ENCODE results near the gene BRIX1.
"Not testable (repeated sequence)": the region's sequence is repeated elsewhere in the genome, so short reads cannot be mapped to it uniquely, and the experiment has no call there.

BRIX1 gene

DNA sequence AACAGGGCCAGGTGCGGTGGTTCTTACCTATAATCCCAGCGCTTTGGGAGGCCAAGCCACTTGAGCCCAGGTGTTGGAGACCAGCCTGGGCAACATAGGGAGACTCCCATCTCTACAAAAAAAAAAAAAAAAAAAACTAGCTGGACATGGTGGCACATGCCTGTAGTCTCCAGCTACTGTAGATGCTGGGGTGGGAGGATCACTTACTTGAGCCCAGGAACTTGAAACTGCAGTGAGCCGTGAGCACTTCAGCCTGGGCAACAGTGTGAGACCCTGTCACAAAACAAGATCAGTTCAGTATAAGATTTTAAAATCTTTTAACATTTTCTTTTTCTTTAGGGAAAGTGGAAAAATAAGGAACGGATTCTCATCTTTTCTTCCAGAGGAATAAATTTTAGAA is 2.5 kb downstream of the BRIX1 start:
- Histone ChIP-seq H3K4me2 (ENCODE audit: low read length) (peak overlapping the region; percentile 78), H3K27ac (ENCODE audit: low read length) (no peak overlapping the region), H4K20me1 (ENCODE audit: insufficient read depth, low read length) (no peaks in the 10 kb centered on the region; the same call in 1 of the 2 replicates), H3K9ac (ENCODE audit: low read length) (no peak overlapping the region), H3K79me2 (ENCODE audit: low read length) (peaks cover 81% of the 10 kb centered on the region), H3K27me3 (ENCODE audit: low read depth, low read length) (no peaks in the 10 kb centered on the region), H3K4me3 (ENCODE audit: low read length) (peak overlapping the region; percentile 98; the same call in 1 of the 2 replicates), H3K9me3 (ENCODE audit: insufficient read depth, low read length) (no peaks in the 10 kb centered on the region), H3K36me3 (replicated peaks; ENCODE audit: low read depth, low read length) (peaks cover 26% of the 10 kb centered on the region), H3K4me1 (ENCODE audit: low read length) (peaks cover 16% of the 10 kb centered on the region), H2AFZ (ENCODE audit: low read depth, low read length) (no peak overlapping the region)
- TF ChIP-seq, protein P1, sequence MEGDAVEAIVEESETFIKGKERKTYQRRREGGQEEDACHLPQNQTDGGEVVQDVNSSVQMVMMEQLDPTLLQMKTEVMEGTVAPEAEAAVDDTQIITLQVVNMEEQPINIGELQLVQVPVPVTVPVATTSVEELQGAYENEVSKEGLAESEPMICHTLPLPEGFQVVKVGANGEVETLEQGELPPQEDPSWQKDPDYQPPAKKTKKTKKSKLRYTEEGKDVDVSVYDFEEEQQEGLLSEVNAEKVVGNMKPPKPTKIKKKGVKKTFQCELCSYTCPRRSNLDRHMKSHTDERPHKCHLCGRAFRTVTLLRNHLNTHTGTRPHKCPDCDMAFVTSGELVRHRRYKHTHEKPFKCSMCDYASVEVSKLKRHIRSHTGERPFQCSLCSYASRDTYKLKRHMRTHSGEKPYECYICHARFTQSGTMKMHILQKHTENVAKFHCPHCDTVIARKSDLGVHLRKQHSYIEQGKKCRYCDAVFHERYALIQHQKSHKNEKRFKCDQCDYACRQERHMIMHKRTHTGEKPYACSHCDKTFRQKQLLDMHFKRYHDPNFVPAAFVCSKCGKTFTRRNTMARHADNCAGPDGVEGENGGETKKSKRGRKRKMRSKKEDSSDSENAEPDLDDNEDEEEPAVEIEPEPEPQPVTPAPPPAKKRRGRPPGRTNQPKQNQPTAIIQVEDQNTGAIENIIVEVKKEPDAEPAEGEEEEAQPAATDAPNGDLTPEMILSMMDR (IDR thresholded peaks at IDR 0.05; ENCODE audit: low read depth, low read length): no peak
- no peak for TF ChIP-seq EZH2phosphoT487 (IDR thresholded peaks at IDR 0.05; ENCODE audit: low read depth)

DNA sequence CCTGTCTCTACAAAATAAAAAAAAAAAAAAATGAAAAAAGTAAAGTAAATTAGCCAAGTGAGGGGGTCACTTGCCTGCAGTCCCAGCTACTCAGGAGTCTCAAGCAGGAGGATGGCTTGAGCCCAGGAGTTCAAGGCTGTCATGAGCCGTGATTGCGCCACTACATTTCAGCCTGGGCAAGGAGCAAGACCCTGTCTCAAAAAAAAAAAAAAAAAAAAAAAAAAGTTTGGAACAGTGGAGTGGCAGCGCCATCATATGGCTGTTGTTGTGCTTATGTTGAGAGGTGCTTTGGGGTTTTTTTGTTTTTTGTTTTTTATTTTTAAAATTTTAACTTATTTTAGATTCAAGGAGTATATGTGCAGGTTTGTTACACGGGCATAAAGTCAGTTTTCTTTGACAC is 3.6 kb downstream of the BRIX1 start:
- Histone ChIP-seq H3K4me2 (ENCODE audit: low read length) (no peak overlapping the region), H3K4me1 (ENCODE audit: low read length) (peaks cover 18% of the 10 kb centered on the region), H3K27me3 (ENCODE audit: low read depth, low read length) (no peaks in the 10 kb centered on the region), H3K9ac (ENCODE audit: low read length) (no peak overlapping the region), H3K79me2 (ENCODE audit: low read length) (peaks cover 78% of the 10 kb centered on the region), H4K20me1 (ENCODE audit: insufficient read depth, low read length) (no peaks in the 10 kb centered on the region; the same call in 1 of the 2 replicates), H2AFZ (ENCODE audit: low read depth, low read length) (no peak overlapping the region), H3K4me3 (ENCODE audit: low read length) (no peak overlapping the region), H3K27ac (ENCODE audit: low read length) (no peak overlapping the region), H3K9me3 (ENCODE audit: insufficient read depth, low read length) (no peaks in the 10 kb centered on the region), H3K36me3 (replicated peaks; ENCODE audit: low read depth, low read length) (peaks cover 29% of the 10 kb centered on the region)
- TF ChIP-seq, protein P1 (IDR thresholded peaks at IDR 0.05; ENCODE audit: low read depth, low read length): no peak
- TF ChIP-seq EZH2phosphoT487 (IDR thresholded peaks at IDR 0.05; ENCODE audit: low read depth): no peak

DNA sequence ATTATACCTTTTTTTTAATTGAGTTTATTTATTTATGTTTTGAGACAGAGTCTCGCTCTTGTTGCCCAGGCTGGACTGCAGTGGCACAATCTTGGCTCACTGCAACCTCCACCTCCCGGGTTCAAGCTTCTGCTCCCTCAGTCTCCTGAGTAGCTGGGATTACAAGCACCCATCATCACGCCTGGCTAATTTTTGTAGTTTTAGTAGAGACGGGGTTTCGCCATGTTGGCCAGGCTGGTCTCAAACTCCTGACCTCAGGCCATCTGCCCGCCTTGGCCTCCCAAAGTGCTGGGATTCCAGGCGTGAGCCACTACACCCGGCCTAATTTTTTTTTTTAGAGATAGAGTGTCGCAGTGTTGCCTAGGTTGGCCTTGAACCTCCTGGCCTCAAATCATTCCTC is 7.7 kb downstream of the BRIX1 start:
- not testable (repeated sequence) for H4K20me1 ChIP-seq (ENCODE audit: insufficient read depth, low read length); H3K27ac ChIP-seq (ENCODE audit: low read length); H3K27me3 ChIP-seq (ENCODE audit: low read depth, low read length); H3K9ac ChIP-seq (ENCODE audit: low read length); H3K4me1 ChIP-seq (ENCODE audit: low read length); H2AFZ ChIP-seq (ENCODE audit: low read depth, low read length); H3K4me3 ChIP-seq (ENCODE audit: low read length); H3K4me2 ChIP-seq (ENCODE audit: low read length); H3K9me3 ChIP-seq (ENCODE audit: insufficient read depth, low read length)
- peaks cover 38% of the 10 kb centered on the region for H3K79me2 ChIP-seq (ENCODE audit: low read length)
- peaks cover 47% of the 10 kb centered on the region for H3K36me3 ChIP-seq (replicated peaks; ENCODE audit: low read depth, low read length)

DNA sequence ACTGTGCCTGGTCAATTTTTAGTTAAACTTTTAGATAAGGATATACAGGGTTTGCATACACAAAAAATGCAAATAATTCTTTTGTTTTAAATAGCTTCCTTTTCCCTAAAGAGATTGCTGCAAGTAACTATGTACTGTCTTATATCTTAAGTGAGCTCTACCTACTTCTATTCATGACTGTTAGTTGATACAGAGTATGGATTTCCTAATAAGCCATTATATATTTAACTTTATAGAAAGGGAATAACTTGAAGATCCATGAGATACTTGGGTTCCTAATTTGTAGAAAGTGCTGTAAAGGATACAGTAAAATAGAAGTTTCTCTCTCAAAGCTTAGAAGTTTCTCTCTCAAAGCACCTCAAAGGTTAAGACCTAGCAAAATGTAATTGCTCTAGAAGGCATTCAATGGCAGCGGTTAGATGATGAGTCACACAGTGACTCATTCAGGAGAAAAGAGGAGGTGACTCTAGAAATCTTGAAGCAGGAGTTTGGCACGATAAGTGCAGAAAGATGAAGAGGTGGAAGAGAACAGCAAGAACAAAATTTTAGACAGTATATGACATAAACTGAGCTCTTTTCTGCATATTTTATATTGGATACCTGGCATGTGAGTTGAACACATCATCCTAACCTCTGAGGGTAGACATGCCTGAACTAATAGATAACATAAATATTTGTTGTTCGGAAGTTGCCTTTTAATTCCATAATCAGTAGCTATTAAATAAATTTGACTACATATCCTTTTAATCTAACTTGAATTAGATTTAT is 8.4 kb downstream of the BRIX1 start:
- H3K36me3 ChIP-seq (replicated peaks; ENCODE audit: low read depth, low read length): peaks cover 47% of the 10 kb centered on the region
- H4K20me1 ChIP-seq (ENCODE audit: insufficient read depth, low read length): no peaks in the 10 kb centered on the region
- no peaks in the 10 kb centered on the region for H3K27me3 ChIP-seq (ENCODE audit: low read depth, low read length)
- H2AFZ ChIP-seq (ENCODE audit: low read depth, low read length): no peak overlapping the region
- peaks cover 31% of the 10 kb centered on the region for H3K79me2 ChIP-seq (ENCODE audit: low read length)
- no peak for TF ChIP-seq EZH2phosphoT487 (IDR thresholded peaks at IDR 0.05; ENCODE audit: low read depth)
- TF ChIP-seq, protein P1 (IDR thresholded peaks at IDR 0.05; ENCODE audit: low read depth, low read length): no peak
- no peak overlapping the region for H3K4me3 ChIP-seq (ENCODE audit: low read length)
- H3K4me2 ChIP-seq (ENCODE audit: low read length): no peak overlapping the region
- no peak overlapping the region for H3K9ac ChIP-seq (ENCODE audit: low read length)
- H3K4me1 ChIP-seq (ENCODE audit: low read length): peaks cover 8% of the 10 kb centered on the region
- H3K27ac ChIP-seq (ENCODE audit: low read length): no peak overlapping the region
- no peaks in the 10 kb centered on the region for H3K9me3 ChIP-seq (ENCODE audit: insufficient read depth, low read length)
